ENCODE data around the gene PCDH9.

DNA sequence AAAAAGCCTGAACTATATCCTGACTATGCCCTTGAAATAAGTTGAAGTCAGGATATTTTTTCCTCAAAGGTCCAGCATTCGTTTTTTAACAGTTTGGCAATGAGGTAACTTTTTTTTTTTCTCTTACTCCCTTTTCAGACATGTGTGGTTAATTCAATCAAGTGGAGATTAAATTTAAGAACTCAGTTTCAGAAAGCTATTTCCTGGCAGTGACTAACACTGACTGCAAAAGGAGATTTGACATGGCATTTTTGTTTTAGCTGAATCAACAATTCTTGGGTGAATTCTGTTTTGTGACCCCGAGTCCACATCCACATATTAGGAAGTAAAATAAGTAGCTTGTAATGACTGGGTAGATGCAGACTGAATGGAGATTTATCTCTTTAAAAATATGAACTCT, 716.4 kb downstream of the PCDH9 start:
- TF ChIP-seq, protein P1, sequence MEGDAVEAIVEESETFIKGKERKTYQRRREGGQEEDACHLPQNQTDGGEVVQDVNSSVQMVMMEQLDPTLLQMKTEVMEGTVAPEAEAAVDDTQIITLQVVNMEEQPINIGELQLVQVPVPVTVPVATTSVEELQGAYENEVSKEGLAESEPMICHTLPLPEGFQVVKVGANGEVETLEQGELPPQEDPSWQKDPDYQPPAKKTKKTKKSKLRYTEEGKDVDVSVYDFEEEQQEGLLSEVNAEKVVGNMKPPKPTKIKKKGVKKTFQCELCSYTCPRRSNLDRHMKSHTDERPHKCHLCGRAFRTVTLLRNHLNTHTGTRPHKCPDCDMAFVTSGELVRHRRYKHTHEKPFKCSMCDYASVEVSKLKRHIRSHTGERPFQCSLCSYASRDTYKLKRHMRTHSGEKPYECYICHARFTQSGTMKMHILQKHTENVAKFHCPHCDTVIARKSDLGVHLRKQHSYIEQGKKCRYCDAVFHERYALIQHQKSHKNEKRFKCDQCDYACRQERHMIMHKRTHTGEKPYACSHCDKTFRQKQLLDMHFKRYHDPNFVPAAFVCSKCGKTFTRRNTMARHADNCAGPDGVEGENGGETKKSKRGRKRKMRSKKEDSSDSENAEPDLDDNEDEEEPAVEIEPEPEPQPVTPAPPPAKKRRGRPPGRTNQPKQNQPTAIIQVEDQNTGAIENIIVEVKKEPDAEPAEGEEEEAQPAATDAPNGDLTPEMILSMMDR (IDR thresholded peaks at IDR 0.05; ENCODE audit: insufficient read depth, low read length, poor library complexity, severe bottlenecking): no peak
- no peak for TF ChIP-seq EZH2phosphoT487 (conservative IDR thresholded peaks at IDR 0.05; ENCODE audit: low read length)

Data from SU-DHL-6 (cell line).